ENCODE results near the gene WNT3A. TPM values are rescaled to one million over a fixed set of nuclear protein-coding genes. Genes with fewer than 3 reads are reported as not detected.
A peak's percentile ranks its signal among the peaks of the same experiment; 100 is the strongest.

The WNT3A gene
- total and polyA plus RNA-seq, 9 of the 15 experiments (the other 6 are each of a cell fraction or from before 2014, with no cell fraction given) = not detected

DNA sequence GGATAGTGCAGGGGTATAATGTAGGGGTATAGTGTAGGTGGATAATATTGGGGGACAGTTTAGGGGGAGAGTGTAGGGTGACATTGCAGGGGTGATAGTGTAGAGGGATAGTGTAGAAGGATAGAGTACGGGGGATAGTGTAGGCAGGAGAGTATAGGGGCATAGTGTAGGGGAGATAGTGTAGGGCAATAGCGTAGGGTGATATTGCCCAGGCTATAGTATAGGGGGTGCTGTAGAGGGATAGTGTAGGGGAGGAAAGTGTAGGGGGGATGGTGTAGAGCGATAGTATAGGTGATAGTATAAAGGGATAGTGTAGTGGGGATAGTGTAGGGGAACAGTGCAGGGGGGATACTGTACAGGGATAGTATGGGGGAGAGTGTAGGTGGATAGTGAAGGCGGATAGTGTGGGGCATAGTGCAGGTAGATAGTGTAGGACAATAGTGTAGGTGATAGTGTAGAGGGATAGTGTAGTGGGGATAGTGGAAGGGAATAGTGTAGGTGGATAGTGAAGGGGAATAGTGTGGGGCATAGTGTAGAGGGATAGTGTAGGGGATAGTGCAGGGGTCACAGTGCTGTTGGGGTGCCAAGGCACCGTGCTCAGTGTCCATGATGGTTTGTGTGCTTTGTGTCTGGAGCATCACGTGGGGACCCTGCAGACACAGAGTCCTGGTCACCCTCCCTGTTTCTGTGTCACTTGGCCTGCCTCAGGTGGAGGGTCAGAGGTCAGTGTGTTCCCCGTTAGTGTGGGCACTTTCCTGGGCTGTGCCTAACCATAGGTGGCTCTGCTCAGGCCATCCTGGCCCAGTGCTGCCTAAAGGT, 65.2 kb downstream of the WNT3A start (continued):
- TF ChIP-seq, protein P1, sequence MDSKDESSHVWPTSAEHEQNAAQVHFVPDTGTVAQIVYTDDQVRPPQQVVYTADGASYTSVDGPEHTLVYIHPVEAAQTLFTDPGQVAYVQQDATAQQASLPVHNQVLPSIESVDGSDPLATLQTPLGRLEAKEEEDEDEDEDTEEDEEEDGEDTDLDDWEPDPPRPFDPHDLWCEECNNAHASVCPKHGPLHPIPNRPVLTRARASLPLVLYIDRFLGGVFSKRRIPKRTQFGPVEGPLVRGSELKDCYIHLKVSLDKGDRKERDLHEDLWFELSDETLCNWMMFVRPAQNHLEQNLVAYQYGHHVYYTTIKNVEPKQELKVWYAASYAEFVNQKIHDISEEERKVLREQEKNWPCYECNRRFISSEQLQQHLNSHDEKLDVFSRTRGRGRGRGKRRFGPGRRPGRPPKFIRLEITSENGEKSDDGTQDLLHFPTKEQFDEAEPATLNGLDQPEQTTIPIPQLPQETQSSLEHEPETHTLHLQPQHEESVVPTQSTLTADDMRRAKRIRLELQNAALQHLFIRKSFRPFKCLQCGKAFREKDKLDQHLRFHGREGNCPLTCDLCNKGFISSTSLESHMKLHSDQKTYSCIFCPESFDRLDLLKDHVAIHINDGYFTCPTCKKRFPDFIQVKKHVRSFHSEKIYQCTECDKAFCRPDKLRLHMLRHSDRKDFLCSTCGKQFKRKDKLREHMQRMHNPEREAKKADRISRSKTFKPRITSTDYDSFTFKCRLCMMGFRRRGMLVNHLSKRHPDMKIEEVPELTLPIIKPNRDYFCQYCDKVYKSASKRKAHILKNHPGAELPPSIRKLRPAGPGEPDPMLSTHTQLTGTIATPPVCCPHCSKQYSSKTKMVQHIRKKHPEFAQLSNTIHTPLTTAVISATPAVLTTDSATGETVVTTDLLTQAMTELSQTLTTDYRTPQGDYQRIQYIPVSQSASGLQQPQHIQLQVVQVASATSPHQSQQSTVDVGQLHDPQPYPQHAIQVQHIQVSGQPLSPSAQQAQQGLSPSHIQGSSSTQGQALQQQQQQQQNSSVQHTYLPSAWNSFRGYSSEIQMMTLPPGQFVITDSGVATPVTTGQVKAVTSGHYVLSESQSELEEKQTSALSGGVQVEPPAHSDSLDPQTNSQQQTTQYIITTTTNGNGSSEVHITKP (IDR thresholded peaks at IDR 0.05; ENCODE audit: partially characterized antibody) = peak; percentile 88
- TF ChIP-seq, protein P2, sequence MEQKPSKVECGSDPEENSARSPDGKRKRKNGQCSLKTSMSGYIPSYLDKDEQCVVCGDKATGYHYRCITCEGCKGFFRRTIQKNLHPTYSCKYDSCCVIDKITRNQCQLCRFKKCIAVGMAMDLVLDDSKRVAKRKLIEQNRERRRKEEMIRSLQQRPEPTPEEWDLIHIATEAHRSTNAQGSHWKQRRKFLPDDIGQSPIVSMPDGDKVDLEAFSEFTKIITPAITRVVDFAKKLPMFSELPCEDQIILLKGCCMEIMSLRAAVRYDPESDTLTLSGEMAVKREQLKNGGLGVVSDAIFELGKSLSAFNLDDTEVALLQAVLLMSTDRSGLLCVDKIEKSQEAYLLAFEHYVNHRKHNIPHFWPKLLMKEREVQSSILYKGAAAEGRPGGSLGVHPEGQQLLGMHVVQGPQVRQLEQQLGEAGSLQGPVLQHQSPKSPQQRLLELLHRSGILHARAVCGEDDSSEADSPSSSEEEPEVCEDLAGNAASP (IDR thresholded peaks at IDR 0.05) = no peak
- TF ChIP-seq NR2C1 (IDR thresholded peaks at IDR 0.05) (peak; percentile 47; the same call in 1 of the 2 replicates), NR2C1 (tag; IDR thresholded peaks at IDR 0.05) (peak; percentile 55), PCBP1 (IDR thresholded peaks at IDR 0.05; ENCODE audit: low read depth, low read length, poor library complexity, severe bottlenecking) (no peak), MCM5 (IDR thresholded peaks at IDR 0.05; ENCODE audit: low read depth) (no peak), FOXJ2 (tag; IDR thresholded peaks at IDR 0.05) (no peak), ZNF644 (tag; IDR thresholded peaks at IDR 0.05; ENCODE audit: low read depth) (no peak), BCOR (IDR thresholded peaks at IDR 0.05) (no peak), MYC (IDR thresholded peaks at IDR 0.05; ENCODE audit: low read depth, low read length) (no peak), MYC (CRISPR knock-in tag; IDR thresholded peaks at IDR 0.05; ENCODE audit: borderline replicate concordance, low read depth) (no peak), ZNF766 (CRISPR knock-in tag; conservative IDR thresholded peaks at IDR 0.05) (no peak)
- TF ChIP-seq, protein P3, sequence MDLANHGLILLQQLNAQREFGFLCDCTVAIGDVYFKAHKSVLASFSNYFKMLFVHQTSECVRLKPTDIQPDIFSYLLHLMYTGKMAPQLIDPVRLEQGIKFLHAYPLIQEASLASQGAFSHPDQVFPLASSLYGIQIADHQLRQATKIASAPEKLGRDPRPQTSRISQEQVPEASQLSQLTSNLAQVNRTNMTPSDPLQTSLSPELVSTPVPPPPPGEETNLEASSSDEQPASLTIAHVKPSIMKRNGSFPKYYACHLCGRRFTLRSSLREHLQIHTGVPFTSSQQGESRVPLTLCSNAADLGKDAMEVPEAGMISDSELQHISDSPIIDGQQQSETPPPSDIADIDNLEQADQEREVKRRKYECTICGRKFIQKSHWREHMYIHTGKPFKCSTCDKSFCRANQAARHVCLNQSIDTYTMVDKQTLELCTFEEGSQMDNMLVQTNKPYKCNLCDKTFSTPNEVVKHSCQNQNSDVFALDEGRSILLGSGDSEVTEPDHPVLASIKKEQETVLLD (IDR thresholded peaks at IDR 0.05) = no peak
- TF ChIP-seq, protein P4, sequence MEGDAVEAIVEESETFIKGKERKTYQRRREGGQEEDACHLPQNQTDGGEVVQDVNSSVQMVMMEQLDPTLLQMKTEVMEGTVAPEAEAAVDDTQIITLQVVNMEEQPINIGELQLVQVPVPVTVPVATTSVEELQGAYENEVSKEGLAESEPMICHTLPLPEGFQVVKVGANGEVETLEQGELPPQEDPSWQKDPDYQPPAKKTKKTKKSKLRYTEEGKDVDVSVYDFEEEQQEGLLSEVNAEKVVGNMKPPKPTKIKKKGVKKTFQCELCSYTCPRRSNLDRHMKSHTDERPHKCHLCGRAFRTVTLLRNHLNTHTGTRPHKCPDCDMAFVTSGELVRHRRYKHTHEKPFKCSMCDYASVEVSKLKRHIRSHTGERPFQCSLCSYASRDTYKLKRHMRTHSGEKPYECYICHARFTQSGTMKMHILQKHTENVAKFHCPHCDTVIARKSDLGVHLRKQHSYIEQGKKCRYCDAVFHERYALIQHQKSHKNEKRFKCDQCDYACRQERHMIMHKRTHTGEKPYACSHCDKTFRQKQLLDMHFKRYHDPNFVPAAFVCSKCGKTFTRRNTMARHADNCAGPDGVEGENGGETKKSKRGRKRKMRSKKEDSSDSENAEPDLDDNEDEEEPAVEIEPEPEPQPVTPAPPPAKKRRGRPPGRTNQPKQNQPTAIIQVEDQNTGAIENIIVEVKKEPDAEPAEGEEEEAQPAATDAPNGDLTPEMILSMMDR (IDR thresholded peaks at IDR 0.05 in 2 of 3, conservative IDR thresholded peaks at IDR 0.05 in 1 of 3; ENCODE audit: insufficient read depth in 2 of 3, low read depth in 1 of 3, low read length in 3 of 3) = peak in 1 of 3 experiments; percentile 22; a peak in 2 of 6 replicates
- TF ChIP-seq, protein P5, sequence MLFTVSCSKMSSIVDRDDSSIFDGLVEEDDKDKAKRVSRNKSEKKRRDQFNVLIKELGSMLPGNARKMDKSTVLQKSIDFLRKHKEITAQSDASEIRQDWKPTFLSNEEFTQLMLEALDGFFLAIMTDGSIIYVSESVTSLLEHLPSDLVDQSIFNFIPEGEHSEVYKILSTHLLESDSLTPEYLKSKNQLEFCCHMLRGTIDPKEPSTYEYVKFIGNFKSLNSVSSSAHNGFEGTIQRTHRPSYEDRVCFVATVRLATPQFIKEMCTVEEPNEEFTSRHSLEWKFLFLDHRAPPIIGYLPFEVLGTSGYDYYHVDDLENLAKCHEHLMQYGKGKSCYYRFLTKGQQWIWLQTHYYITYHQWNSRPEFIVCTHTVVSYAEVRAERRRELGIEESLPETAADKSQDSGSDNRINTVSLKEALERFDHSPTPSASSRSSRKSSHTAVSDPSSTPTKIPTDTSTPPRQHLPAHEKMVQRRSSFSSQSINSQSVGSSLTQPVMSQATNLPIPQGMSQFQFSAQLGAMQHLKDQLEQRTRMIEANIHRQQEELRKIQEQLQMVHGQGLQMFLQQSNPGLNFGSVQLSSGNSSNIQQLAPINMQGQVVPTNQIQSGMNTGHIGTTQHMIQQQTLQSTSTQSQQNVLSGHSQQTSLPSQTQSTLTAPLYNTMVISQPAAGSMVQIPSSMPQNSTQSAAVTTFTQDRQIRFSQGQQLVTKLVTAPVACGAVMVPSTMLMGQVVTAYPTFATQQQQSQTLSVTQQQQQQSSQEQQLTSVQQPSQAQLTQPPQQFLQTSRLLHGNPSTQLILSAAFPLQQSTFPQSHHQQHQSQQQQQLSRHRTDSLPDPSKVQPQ (CRISPR knock-in tag; IDR thresholded peaks at IDR 0.05; ENCODE audit: borderline replicate concordance) = no peak
